Activated naive CD8-positive, alpha-beta T cell (primary cell): ENCODE results near the gene EHBP1.
"Not testable (repeated sequence)": the region's sequence is repeated elsewhere in the genome, so short reads cannot be mapped to it uniquely, and the experiment has no call there.

ENCODE experiments used
- H3K27ac Mint-ChIP-seq: one replicate; pipeline ENCODE4 v1.8.0; 2021; ENCODE audit warnings: mixed read lengths
- H3K27me3 Mint-ChIP-seq: one replicate; pipeline ENCODE4 v1.8.0; 2021; ENCODE audit warnings: mixed read lengths
- H3K36me3 Mint-ChIP-seq: one replicate; pipeline ENCODE4 v1.8.0; 2021; ENCODE audit warnings: mixed read lengths
- H3K4me1 Mint-ChIP-seq: one replicate; pipeline ENCODE4 v1.8.0; 2021; ENCODE audit warnings: low read depth, mixed read lengths
- H3K4me3 Mint-ChIP-seq: one replicate; pipeline ENCODE4 v1.8.0; 2021; ENCODE audit warnings: mild to moderate bottlenecking, mixed read lengths
- H3K9me3 Mint-ChIP-seq: one replicate; pipeline ENCODE4 v1.8.0; 2021; ENCODE audit warnings: low read depth, mixed read lengths

Gene EHBP1

DNA sequence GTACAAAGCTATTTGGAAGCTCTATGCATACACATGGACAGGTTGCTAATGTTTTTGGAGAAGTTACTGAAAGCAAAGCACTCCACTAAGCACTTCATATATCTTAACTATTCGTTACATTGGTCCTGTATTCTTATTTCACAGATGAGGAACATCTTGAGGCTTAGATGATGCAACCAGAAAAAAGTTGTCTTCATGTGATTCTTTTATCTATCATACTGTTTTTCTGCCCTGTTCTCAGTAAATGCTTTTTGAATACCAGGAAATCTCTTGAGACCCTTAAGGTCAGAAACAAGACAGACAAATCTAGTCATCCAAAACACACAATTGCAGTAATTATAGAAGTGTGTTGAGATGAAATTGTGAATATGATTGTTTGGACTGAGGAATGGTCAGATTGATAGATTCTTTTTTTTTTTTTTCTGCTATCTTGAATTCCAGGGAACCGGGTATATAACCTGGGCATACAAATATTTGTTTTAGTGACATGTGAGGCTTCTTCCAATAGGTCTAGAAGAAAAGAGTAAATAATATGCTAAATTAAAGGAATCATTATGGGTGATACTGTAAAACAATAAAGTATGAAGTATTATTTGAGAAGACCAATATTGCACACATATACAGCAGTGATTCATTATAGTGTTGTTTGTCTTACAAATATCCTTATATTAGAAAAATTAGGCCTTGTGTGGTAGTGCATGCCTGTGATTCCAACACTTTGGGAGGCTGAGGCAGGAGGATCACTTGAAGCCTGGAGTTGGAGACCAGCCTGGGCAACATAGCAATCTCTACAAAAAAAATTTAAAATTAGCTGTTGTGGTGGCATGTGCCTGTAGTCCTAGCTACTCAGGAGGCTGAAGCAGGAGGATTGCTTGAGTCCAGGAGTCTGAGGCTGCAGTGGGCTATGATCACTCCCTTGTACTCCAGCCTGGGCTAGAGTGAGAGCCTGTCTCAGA, 33.7 kb downstream of the EHBP1 start:
- Mint-ChIP-seq H3K36me3 (peaks cover 6% of the 10 kb centered on the region), H3K27me3 (no peaks in the 10 kb centered on the region), H3K27ac (no peak overlapping the region), H3K4me1 (peaks cover 35% of the 10 kb centered on the region), H3K4me3 (no peak overlapping the region), H3K9me3 (no peaks in the 10 kb centered on the region)

DNA sequence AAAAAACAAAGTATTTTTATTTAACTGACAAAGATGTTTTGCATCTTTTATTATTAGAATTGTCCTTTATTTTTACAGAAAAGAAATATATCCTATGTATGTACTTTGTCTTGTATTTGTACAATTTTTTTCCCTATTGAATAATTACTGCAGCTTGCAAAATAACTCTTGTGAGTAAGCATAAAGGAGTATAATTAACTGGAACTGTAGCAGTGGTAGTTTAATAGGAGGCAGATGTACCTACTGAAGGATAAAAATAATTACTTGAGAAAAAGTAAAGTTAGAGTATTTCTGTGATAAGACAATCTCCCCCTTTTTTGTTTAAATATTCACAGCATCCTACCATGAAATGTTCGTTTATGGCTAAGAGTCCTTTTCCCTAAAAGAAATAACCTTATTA, 34.7 kb downstream of the EHBP1 start:
- Mint-ChIP-seq H3K27ac (no peak overlapping the region), H3K36me3 (peaks cover 6% of the 10 kb centered on the region), H3K4me3 (no peak overlapping the region), H3K27me3 (no peaks in the 10 kb centered on the region), H3K4me1 (peaks cover 35% of the 10 kb centered on the region), H3K9me3 (no peaks in the 10 kb centered on the region)

DNA sequence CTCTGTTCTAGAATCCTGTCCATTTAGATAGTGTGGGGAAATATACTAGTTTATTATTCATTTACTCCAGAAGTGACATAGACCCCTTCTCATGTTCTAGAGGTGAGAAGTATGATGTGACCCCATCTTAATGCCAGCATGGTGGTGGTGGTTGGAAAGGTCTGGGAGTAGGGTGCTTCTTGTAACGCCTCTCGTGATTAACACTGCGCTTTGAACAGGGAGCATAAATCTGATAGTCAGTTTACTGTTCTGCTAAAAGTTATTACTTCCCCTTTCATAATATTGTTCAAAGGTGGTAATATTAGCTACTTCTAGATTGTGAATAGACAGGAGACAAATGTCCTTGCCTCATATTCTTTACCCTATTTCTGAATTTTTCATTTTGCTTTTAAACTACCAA, 35.6 kb downstream of the EHBP1 start:
- Mint-ChIP-seq H3K27ac (no peak overlapping the region), H3K27me3 (no peaks in the 10 kb centered on the region), H3K4me1 (peaks cover 31% of the 10 kb centered on the region), H3K4me3 (no peak overlapping the region), H3K9me3 (no peaks in the 10 kb centered on the region), H3K36me3 (peaks cover 2% of the 10 kb centered on the region)

DNA sequence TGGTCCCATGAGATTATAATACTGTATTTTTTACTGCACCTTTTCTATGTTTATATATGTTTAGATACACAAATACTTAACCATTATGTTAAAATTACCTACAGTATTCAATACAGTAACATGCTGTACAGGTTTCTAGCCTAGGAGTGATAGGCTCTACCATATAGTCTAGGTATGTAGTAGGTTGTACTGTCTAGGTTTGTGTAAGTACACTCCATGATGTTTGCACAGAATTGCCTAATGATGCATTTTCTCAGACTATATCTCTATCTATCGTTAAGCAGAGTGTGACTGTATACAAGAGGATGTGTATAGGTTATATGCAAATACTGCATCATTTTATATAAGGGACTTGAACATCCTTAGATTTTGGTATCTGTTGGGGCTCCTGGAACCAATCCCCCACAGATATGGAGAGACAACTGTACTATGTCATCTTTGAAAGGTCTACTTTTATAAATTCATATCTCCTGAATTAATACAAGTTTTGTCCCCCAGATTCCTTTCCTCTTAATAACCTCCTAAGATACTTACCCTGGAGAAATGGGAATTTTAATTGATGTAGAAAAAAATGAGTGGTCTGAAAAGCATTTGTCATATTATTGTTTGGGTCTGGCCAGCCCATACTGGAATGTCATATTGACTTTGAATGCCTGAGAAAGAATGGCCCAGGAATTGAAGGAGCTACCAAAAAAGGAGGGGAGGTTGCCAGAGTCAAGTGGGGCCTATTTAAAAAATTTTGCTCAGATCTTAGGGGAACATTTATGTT, 36.6 kb downstream of the EHBP1 start:
- Mint-ChIP-seq H3K27ac (no peak overlapping the region), H3K4me1 (peaks cover 28% of the 10 kb centered on the region), H3K36me3 (peaks cover 2% of the 10 kb centered on the region), H3K27me3 (no peaks in the 10 kb centered on the region), H3K9me3 (no peaks in the 10 kb centered on the region), H3K4me3 (no peak overlapping the region)

DNA sequence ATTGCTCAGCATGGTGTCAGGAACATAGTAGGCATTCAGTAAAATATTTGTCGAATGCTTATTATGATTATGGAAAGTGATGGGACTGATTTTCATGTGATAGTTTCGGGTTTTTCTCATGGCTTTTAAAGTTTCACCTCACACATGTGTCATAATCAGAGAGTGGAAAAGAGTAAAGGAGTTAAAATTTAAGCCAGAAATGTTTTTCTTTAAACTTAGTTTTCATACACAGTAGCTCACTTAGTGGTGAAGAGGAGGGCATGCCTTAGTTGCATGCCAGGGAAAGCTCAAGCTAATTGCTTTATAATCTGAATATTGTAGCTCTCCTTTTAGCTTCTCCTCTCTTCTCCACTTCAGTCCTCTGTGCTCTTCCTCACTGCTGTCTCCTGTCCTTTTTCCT, 38.0 kb downstream of the EHBP1 start:
- Mint-ChIP-seq H3K4me3 (no peak overlapping the region), H3K9me3 (no peaks in the 10 kb centered on the region), H3K36me3 (peaks cover 7% of the 10 kb centered on the region), H3K4me1 (peaks cover 20% of the 10 kb centered on the region), H3K27ac (no peak overlapping the region), H3K27me3 (no peaks in the 10 kb centered on the region)

DNA sequence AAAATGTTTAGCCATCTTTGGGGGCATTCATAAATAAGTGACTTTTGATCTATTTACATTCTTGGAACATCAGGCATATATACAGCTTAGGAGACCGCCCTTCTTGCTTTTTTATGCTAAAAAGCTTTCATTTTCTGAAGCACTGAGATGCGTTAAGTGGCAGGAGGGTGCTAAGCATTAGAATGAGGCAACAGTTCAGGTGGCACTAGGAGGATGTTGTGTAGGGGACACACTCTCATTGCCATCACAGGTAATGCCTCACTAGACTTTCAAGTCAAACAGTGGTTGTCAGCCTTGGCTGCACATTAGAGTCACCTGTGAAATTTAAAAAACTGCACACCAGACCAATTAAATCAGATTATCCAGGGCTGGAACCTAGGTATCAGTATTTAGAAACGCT, 39.1 kb downstream of the EHBP1 start:
- no peak overlapping the region for H3K27ac Mint-ChIP-seq
- H3K4me1 Mint-ChIP-seq, result peaks cover 11% of the 10 kb centered on the region
- H3K36me3 Mint-ChIP-seq, result peaks cover 10% of the 10 kb centered on the region
- no peak overlapping the region for H3K4me3 Mint-ChIP-seq
- no peaks in the 10 kb centered on the region for H3K9me3 Mint-ChIP-seq
- no peaks in the 10 kb centered on the region for H3K27me3 Mint-ChIP-seq

DNA sequence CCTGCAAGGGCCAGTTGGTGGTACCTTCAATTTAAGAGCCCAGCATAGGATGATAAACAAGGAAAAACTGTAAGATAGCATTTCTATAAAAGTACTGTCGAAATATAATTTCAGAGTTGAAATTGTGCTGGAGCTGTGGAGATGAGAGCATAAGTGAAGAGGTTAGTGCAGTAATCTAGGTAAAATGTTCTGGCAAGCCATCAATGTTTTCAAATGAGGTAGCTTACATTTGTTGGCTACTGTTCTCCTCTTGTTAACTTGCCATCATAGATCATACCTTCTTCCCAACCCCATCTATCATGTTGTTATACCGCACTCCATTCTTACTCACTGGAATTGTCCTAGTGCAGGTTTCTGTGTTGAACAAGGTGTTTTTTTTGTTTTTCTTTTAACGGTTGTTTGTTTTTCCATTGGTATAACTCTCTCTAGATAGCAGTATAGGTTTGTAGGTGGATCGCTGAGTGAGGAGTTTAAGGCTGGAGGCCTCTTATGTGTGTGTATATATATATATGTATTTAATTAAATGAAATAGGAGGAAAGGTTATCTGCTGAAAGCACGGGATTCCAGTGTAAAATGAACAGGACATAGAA, 40.5 kb downstream of the EHBP1 start:
- Mint-ChIP-seq H3K36me3 (peaks cover 23% of the 10 kb centered on the region), H3K4me1 (peaks cover 12% of the 10 kb centered on the region), H3K4me3 (no peak overlapping the region), H3K27me3 (no peaks in the 10 kb centered on the region), H3K9me3 (no peaks in the 10 kb centered on the region), H3K27ac (no peak overlapping the region)

DNA sequence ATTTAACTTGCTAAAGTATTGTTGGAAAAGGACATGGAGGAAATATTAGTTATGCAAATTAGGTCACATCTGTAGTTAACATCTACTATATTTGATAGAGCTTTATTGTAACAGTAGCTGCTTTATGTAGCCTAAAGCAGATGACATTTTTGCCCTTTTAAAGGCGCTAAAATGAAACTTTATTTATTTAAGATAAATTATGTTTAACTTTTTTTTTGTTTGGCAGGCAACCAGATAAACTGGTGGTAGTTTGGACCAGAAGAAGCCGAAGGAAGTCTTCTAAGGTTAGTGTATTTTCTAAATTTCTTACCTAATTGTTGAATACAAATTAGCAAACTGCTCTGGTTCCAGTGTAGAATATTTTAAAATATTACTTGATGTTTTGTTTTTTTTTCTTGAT, 41.7 kb downstream of the EHBP1 start:
- no peaks in the 10 kb centered on the region for H3K27me3 Mint-ChIP-seq
- H3K27ac Mint-ChIP-seq, result no peak overlapping the region
- no peaks in the 10 kb centered on the region for H3K9me3 Mint-ChIP-seq
- no peak overlapping the region for H3K4me3 Mint-ChIP-seq
- peaks cover 24% of the 10 kb centered on the region for H3K36me3 Mint-ChIP-seq
- peaks cover 11% of the 10 kb centered on the region for H3K4me1 Mint-ChIP-seq

DNA sequence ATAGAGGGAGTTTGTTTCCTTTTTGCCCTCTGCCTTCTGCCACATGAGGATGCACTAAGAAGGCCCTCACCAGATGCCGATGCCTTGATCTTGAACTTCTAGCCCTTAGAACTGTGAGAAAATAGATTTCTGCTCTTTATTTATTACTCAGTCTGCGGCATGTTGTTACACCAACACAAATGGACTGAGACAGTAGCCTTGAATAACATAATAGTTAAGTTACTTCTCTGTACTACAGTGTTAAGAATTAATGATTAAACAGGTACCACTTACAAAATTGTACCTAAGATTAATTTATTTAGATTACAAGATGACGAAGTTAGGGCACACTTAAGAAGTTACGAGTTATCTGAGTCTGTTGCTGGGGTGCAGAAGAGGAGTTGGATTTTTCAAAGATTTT, 42.4 kb downstream of the EHBP1 start:
- H3K4me3 Mint-ChIP-seq, result no peak overlapping the region
- peaks cover 29% of the 10 kb centered on the region for H3K36me3 Mint-ChIP-seq

DNA sequence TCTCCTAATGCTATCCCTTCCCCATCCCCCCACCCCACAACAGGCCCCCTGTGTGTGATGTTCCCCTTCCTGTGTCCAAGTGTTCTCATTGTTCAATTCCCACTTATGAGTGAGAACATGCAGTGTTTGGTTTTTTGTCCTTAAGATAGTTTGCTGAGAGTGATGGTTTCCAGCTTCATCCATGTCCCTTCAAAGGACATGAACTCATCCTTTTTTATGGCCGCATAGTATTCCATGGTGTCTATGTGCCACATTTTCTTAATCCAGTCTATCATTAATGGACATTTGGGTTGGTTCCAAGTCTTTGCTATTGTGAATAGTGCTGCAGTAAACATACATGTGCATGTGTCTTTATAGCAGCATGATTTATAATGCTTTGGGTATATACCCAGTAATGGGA, 43.6 kb downstream of the EHBP1 start:
- not testable (repeated sequence) for H3K27me3 Mint-ChIP-seq
- H3K36me3 Mint-ChIP-seq, result peaks cover 34% of the 10 kb centered on the region

More for the DNA sequence above, 42.4 kb downstream of the EHBP1 start:
- Mint-ChIP-seq H3K27me3 (no peaks in the 10 kb centered on the region), H3K4me1 (peaks cover 9% of the 10 kb centered on the region), H3K9me3 (no peaks in the 10 kb centered on the region), H3K27ac (no peak overlapping the region)

DNA sequence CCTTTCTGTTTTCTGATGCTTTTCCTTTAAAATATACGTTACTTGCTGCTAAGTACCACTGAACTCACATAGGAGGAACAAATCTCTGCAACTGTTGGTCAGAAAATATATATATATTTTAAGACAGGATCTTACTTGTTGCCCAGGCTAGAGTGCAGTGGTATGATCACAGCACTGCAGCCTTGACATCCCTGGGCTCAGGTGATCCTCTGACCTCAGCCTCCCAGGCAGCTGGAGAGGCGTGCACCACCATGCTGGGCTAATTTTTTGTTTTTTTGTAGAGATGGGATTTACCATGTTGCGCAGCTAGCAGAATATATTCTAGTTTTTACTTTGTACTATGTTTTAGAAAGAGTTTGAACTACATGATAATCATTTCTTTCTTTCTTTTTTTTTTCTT, 51.5 kb downstream of the EHBP1 start:
- Mint-ChIP-seq H3K9me3 (no peaks in the 10 kb centered on the region), H3K4me1 (peaks cover 9% of the 10 kb centered on the region), H3K4me3 (no peak overlapping the region), H3K27ac (no peak overlapping the region), H3K27me3 (no peaks in the 10 kb centered on the region), H3K36me3 (peaks cover 18% of the 10 kb centered on the region)

More for the DNA sequence above, 43.6 kb downstream of the EHBP1 start:
- not testable (repeated sequence) for H3K4me3 Mint-ChIP-seq, H3K4me1 Mint-ChIP-seq, H3K27ac Mint-ChIP-seq, H3K9me3 Mint-ChIP-seq

DNA sequence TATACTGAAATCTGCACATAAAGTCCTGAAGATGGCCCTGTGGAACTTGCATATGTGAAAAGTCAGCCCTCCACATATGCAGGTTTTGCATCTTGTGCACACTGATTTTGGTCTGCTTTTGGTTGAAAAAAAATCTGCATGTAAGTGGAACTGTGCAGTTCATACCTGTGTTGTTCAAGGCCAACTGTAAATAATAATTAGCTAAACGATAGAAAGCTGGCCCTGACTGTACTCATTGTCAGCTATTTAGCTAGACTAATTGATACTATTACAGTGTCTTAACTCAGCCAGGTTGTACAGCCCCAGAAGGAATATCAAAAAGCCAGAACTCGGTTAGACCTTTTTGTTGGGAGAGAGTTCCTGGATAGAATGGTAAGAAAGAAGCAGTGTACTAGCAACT, 54.5 kb downstream of the EHBP1 start:
- Mint-ChIP-seq H3K27me3 (no peaks in the 10 kb centered on the region), H3K4me3 (no peak overlapping the region), H3K9me3 (no peaks in the 10 kb centered on the region), H3K36me3 (peaks cover 4% of the 10 kb centered on the region), H3K4me1 (peaks cover 6% of the 10 kb centered on the region), H3K27ac (no peak overlapping the region)

DNA sequence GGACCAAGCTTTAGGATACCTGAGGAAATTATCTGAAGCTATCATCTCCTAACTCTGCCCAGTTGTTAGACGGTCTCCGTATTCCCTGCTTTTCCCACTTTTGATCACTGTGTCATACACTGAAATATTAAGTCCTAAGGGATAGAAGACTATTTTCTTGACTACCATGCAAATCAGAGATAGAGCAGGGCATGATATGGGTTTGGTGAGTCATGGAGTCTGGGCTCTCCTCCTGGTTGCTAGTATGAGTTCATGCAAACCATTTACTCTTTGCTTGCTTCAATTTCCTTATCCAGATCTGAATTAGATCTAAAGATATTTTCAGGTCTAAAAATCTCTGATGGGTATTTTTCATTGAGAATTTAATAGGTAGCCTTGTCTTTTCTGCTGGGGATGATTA, 55.0 kb downstream of the EHBP1 start:
- no peaks in the 10 kb centered on the region for H3K36me3 Mint-ChIP-seq

DNA sequence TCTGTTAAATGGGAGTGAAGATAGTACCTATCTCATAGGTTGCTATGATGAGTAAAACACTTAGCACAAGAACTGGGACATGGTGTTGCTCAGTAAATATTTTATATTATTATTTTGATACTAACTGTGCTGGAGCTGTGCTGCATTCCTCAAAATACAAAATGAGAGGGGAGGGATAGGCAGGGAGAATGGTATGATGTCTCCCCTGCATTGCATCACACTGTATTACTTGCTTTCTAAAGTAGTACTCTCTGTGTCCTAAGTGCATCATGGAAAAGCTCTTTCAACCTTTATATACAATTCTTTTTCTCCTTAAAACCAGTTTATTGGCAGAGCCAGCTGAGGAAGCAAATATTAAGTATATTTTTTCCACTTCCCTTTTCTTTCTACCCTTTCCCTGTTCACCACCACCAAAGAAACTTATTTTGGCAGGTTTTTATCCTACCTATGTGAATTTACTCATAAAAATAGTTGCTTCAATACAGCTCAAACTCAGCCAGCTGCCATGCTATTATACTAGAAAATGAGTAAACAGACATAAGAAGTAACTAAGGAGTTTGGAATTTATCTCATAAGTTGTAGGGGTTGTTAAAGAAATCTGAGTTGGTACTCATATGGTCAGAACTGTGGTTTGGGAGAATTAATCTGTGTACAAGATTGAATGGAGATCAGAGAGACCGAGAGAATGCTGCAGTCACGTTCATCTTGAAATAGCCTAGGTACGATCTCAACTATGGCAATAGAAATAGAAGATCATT, 60.3 kb downstream of the EHBP1 start:
- Mint-ChIP-seq H3K9me3 (no peaks in the 10 kb centered on the region), H3K27ac (no peak overlapping the region), H3K36me3 (peaks cover 10% of the 10 kb centered on the region), H3K27me3 (no peaks in the 10 kb centered on the region), H3K4me1 (peaks cover 1% of the 10 kb centered on the region), H3K4me3 (no peak overlapping the region)

More for the DNA sequence above, 55.0 kb downstream of the EHBP1 start:
- H3K4me1 Mint-ChIP-seq, result peaks cover 3% of the 10 kb centered on the region
- H3K4me3 Mint-ChIP-seq, result no peak overlapping the region
- H3K27me3 Mint-ChIP-seq, result no peaks in the 10 kb centered on the region
- H3K9me3 Mint-ChIP-seq, result no peaks in the 10 kb centered on the region
- H3K27ac Mint-ChIP-seq, result no peak overlapping the region
